Tibial artery (tissue), 4 donors: ENCODE data around the gene RPL34.

Source experiments
- DNase-seq, 2 donors: peaks; one replicate each; pipeline ENCODE4 v3.0.0-alpha.2; 2019
- H3K27ac ChIP-seq, 2 donors: fragments of 200-600 bp; sonication (generic) in 1 of 2; 1 replicate in 1 of 2; 2 replicates in 1 of 2; pipeline ENCODE4 v1.5.1; 2018 to 2019; ENCODE audit warnings: mild to moderate bottlenecking in 1 of 2
- H3K27me3 ChIP-seq, 2 donors: fragments of 200-600 bp; sonication (generic) in 1 of 2; one replicate each; pipeline versions ENCODE4 v1.5.1 to v1.6.0; 2016 to 2019
- H3K36me3 ChIP-seq, 3 donors: fragments of 200-600 bp; sonication (generic) in 2 of 3; one replicate each; pipeline ENCODE4 v1.5.1; 2016 to 2019; ENCODE audit warnings: mild to moderate bottlenecking in 2 of 3
- H3K4me1 ChIP-seq, 4 donors: fragments of 200-600 bp; sonication (generic) in 2 of 4; 1 replicate in 3 of 4; 2 replicates in 1 of 4; pipeline ENCODE4 v1.5.1; 2016 to 2019
- H3K4me3 ChIP-seq, 2 donors: fragments of 200-600 bp; sonication (generic) in 1 of 2; 1 replicate in 1 of 2; 2 replicates in 1 of 2; pipeline ENCODE4 v1.5.1; 2018 to 2019; ENCODE audit warnings: mild to moderate bottlenecking in 2 of 2
- H3K9me3 ChIP-seq, 3 donors: fragments of 200-600 bp; sonication (generic) in 1 of 3; one replicate each; pipeline ENCODE4 v1.5.1; 2016 to 2019
- CTCF ChIP-seq, 2 experiments: fragments of 200-600 bp in 1 of 2; fragments of 450-650 bp in 1 of 2; IDR thresholded peaks; one replicate each; pipeline ENCODE4 v1.5.1; 2017 to 2019; ENCODE audit warnings: antibody characterized with exemption in 2 of 2, mild to moderate bottlenecking in 1 of 2, moderate library complexity in 1 of 2
- intact Hi-C: fragments of 100-400 bp; cut with DNase I; formaldehyde crosslinking; loops from one replicate; pipeline ENCODE4 v1.15.0; 2023; ENCODE audit warnings: low total_unique reads

The RPL34 gene

GRCh38 chr4:108601106-108601505 lies 19.3 kb upstream of the RPL34 start:
- Histone ChIP-seq H3K4me1 (no peaks in the 10 kb centered on the region), H3K9me3 (no peaks in the 10 kb centered on the region), H3K4me3 (no peak overlapping the region), H3K27me3 (no peaks in the 10 kb centered on the region), H3K36me3 (no peaks in the 10 kb centered on the region), H3K27ac (no peak overlapping the region)
- intact Hi-C loops, result no loop called here
- no peak for TF ChIP-seq CTCF (IDR thresholded peaks at IDR 0.05)
- no peak for DNase-seq

GRCh38 chr4:108601532-108601931 lies 18.8 kb upstream of the RPL34 start:
- DNase-seq, result no peak
- no peak for TF ChIP-seq CTCF (IDR thresholded peaks at IDR 0.05)
- Histone ChIP-seq H3K27ac (no peak overlapping the region), H3K4me1 (no peaks in the 10 kb centered on the region), H3K27me3 (no peaks in the 10 kb centered on the region), H3K9me3 (peaks cover 0 to 4% (median 0%) of the 10 kb centered on the region in 3 donors), H3K4me3 (no peak overlapping the region), H3K36me3 (no peaks in the 10 kb centered on the region)
- intact Hi-C loops, result no loop called here

- peaks cover 0 to 4% (median 0%) of the 10 kb centered on the region in 3 donors for H3K9me3 ChIP-seq
- no peaks in the 10 kb centered on the region for H3K36me3 ChIP-seq
- no peaks in the 10 kb centered on the region for H3K27me3 ChIP-seq
- TF ChIP-seq CTCF (IDR thresholded peaks at IDR 0.05), result no peak
- H3K4me3 ChIP-seq, result no peak overlapping the region
- intact Hi-C loops, result no loop called here
- DNase-seq, result no peak
- no peak overlapping the region for H3K27ac ChIP-seq
- H3K4me1 ChIP-seq, result no peaks in the 10 kb centered on the region
Measured at GRCh38 chr4:108602163-108602562, 18.2 kb upstream of the RPL34 start.

- DNase-seq, result no peak
- no peak overlapping the region for H3K4me3 ChIP-seq
- intact Hi-C loops, result no loop called here
- peaks cover 0 to 4% (median 0%) of the 10 kb centered on the region in 3 donors for H3K9me3 ChIP-seq
- H3K36me3 ChIP-seq, result no peaks in the 10 kb centered on the region
- TF ChIP-seq CTCF (IDR thresholded peaks at IDR 0.05), result no peak
- no peaks in the 10 kb centered on the region for H3K4me1 ChIP-seq
- no peak overlapping the region for H3K27ac ChIP-seq
- H3K27me3 ChIP-seq, result no peaks in the 10 kb centered on the region
Measured at GRCh38 chr4:108607079-108607815, 13.1 kb upstream of the RPL34 start.

- no peaks in the 10 kb centered on the region for H3K27me3 ChIP-seq
- H3K4me1 ChIP-seq, result no peaks in the 10 kb centered on the region
- H3K36me3 ChIP-seq, result no peaks in the 10 kb centered on the region
- no peak for TF ChIP-seq CTCF (IDR thresholded peaks at IDR 0.05)
- H3K4me3 ChIP-seq, result peak overlapping the region in 1 of 2 donors; percentile 7
- no peak for DNase-seq
- H3K9me3 ChIP-seq, result peaks cover 0 to 2% (median 0%) of the 10 kb centered on the region in 3 donors
- H3K27ac ChIP-seq, result no peak overlapping the region
- intact Hi-C loops, result no loop called here
Measured at GRCh38 chr4:108611365-108611764, 9.0 kb upstream of the RPL34 start.
